MCF 10A (cell line): ENCODE results near the gene PAK5. TPM values are rescaled to one million over a fixed set of nuclear protein-coding genes. Genes with fewer than 3 reads are reported as not detected.

Source experiments
- BruUV-seq: library from RNA; stranded (reverse); fragments of 400-500 nt; replicated peaks from 2 replicates; lab custom pipeline; 2021; lab: Mats Ljungman, UMichigan
- CTCF ChIA-PET: fragments of 300-600 bp; sonication (Branson Sonifier 250); formaldehyde crosslinking; extraction: SDS; loops from one replicate; lab custom pipeline; 2021; ENCODE audit warnings: antibody characterized with exemption, inconsistent platforms; lab: Yijun Ruan, JAX
- POLR2A ChIA-PET: fragments of 300-600, 350-650 bp; sonication (Branson Sonifier 250); formaldehyde crosslinking; extraction: SDS; loops from one replicate; lab custom pipeline; 2020; ENCODE audit warnings: antibody characterized with exemption, inconsistent platforms; lab: Yijun Ruan, JAX
- DNase-seq: peaks from one replicate; pipeline ENCODE4 v3.0.0-alpha.2; 2018; ENCODE audit not compliant: unreplicated experiment
- H3K27ac Mint-ChIP-seq: one replicate; pipeline ENCODE4 v1.8.0; 2022; ENCODE audit warnings: mild to moderate bottlenecking, low read depth, mixed read lengths; ENCODE audit not compliant: unreplicated experiment
- H3K27me3 Mint-ChIP-seq: one replicate; pipeline ENCODE4 v1.8.0; 2022; ENCODE audit warnings: mixed read lengths; ENCODE audit not compliant: insufficient read depth, unreplicated experiment
- H3K36me3 Mint-ChIP-seq: one replicate; pipeline ENCODE4 v1.8.0; 2022; ENCODE audit warnings: mild to moderate bottlenecking, moderate library complexity, mixed read lengths; ENCODE audit not compliant: insufficient read depth, unreplicated experiment
- H3K4me1 Mint-ChIP-seq: one replicate; pipeline ENCODE4 v1.8.0; 2022; ENCODE audit warnings: mixed read lengths; ENCODE audit not compliant: insufficient read depth, unreplicated experiment
- H3K4me3 Mint-ChIP-seq: one replicate; pipeline ENCODE4 v1.8.0; 2022; ENCODE audit warnings: mild to moderate bottlenecking, moderate library complexity, mixed read lengths; ENCODE audit not compliant: unreplicated experiment
- H3K9me3 Mint-ChIP-seq: one replicate; pipeline ENCODE4 v1.8.0; 2022; ENCODE audit warnings: mixed read lengths; ENCODE audit not compliant: unreplicated experiment
- intact Hi-C: fragments of 100-400 bp; cut with micrococcal nuclease; formaldehyde crosslinking; loops from 2 replicates; pipeline ENCODE4 v1.14.1; 2022
- total RNA-seq: library from RNA; stranded (reverse); gene quantifications from 2 replicates; pipeline ENCODE4 v1.2.3, GENCODE V29; 2022
- TF ChIP-seq, protein P1 (sequence below): fragments of 200-600 bp; IDR thresholded peaks from one replicate; pipeline ENCODE4 v1.8.0; 2022; ENCODE audit warnings: antibody characterized with exemption, mild to moderate bottlenecking; ENCODE audit not compliant: unreplicated experiment

PAK5 gene
- total RNA-seq, 1 experiment from 2014 or later: not detected

DNA sequence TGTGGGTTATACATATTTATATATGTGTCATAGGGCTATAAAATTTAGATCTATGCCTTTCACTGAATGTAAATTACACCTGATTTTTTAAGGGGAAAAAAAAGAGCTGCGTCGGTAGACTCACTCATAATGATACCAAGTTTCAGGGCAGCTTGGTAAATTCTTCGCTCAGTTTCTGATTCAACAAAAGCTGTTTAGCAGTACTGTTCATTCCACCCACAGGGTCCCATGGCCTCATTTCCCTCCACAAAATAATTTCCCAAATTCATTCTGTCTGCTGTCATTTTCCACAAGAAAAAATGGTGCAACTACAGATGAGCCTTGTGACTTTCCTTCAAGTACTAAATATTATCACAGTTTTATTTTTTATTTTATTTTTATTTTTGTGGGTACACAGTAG, 63.7 kb downstream of the PAK5 start:
- no peak overlapping the region for H3K27ac Mint-ChIP-seq
- no peaks in the 10 kb centered on the region for H3K27me3 Mint-ChIP-seq
- peaks cover 10% of the 10 kb centered on the region for H3K9me3 Mint-ChIP-seq
- no TSS peak for BruUV-seq
- ChIA-PET CTCF (no interaction called here), POLR2A (no interaction called here)
- H3K36me3 Mint-ChIP-seq: no peaks in the 10 kb centered on the region
- intact Hi-C loops: no loop called here
- H3K4me3 Mint-ChIP-seq: no peak overlapping the region
- H3K4me1 Mint-ChIP-seq: no peaks in the 10 kb centered on the region
- TF ChIP-seq, protein P1, sequence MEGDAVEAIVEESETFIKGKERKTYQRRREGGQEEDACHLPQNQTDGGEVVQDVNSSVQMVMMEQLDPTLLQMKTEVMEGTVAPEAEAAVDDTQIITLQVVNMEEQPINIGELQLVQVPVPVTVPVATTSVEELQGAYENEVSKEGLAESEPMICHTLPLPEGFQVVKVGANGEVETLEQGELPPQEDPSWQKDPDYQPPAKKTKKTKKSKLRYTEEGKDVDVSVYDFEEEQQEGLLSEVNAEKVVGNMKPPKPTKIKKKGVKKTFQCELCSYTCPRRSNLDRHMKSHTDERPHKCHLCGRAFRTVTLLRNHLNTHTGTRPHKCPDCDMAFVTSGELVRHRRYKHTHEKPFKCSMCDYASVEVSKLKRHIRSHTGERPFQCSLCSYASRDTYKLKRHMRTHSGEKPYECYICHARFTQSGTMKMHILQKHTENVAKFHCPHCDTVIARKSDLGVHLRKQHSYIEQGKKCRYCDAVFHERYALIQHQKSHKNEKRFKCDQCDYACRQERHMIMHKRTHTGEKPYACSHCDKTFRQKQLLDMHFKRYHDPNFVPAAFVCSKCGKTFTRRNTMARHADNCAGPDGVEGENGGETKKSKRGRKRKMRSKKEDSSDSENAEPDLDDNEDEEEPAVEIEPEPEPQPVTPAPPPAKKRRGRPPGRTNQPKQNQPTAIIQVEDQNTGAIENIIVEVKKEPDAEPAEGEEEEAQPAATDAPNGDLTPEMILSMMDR: no peak
- DNase-seq: no peak

- DNase-seq: no peak
- no TSS peak for BruUV-seq
- Mint-ChIP-seq H3K27me3 (no peaks in the 10 kb centered on the region), H3K4me1 (no peaks in the 10 kb centered on the region), H3K36me3 (no peaks in the 10 kb centered on the region), H3K9me3 (peaks cover 19% of the 10 kb centered on the region), H3K4me3 (no peak overlapping the region), H3K27ac (no peak overlapping the region)
- intact Hi-C loops: no loop called here
- TF ChIP-seq, protein P1: no peak
- ChIA-PET POLR2A (no interaction called here), CTCF (interaction anchor here (0.7 to 1.5 kb wide), 5 partner anchors 10 to 152 kb away, joined by 3 to 4 read pairs (median 3); no protein-coding TSS in a partner anchor)
These were observed 68.9 kb downstream of the PAK5 start for GRCh38 chr20:9769954-9770353.

- POLR2A ChIA-PET: no interaction called here
- no TSS peak for BruUV-seq
- intact Hi-C loops: no loop called here
- Mint-ChIP-seq H3K27me3 (no peaks in the 10 kb centered on the region), H3K36me3 (no peaks in the 10 kb centered on the region), H3K4me3 (no peak overlapping the region), H3K4me1 (no peaks in the 10 kb centered on the region), H3K27ac (no peak overlapping the region), H3K9me3 (peaks cover 14% of the 10 kb centered on the region)
- no peak for DNase-seq
- CTCF ChIA-PET: no interaction called here
- TF ChIP-seq, protein P1: no peak
These were observed 77.4 kb downstream of the PAK5 start for GRCh38 chr20:9761476-9761875.

GRCh38 chr20:9759392-9759791, 79.5 kb downstream of the PAK5 start:
- H3K27ac Mint-ChIP-seq: no peak overlapping the region
- CTCF ChIA-PET: interaction anchor here (1.2 kb wide), 1 partner anchor 11 kb away, joined by 4 read pairs; no protein-coding TSS in a partner anchor
- no TSS peak for BruUV-seq

More at GRCh38 chr20:9759392-9759791, 79.5 kb downstream of the PAK5 start:
- Mint-ChIP-seq H3K36me3 (no peaks in the 10 kb centered on the region), H3K4me3 (no peak overlapping the region), H3K4me1 (no peaks in the 10 kb centered on the region), H3K9me3 (peaks cover 14% of the 10 kb centered on the region), H3K27me3 (no peaks in the 10 kb centered on the region)
- POLR2A ChIA-PET: no interaction called here
- DNase-seq: no peak
- TF ChIP-seq, protein P1: no peak
- intact Hi-C loops: no loop called here
